ENCODE measurements around the gene RPS6KB1. TPM values are rescaled to one million over a fixed set of nuclear protein-coding genes. Genes with fewer than 3 reads are reported as not detected.

RPS6KB1 gene
- total and polyA plus RNA-seq, 5 donors from 2014 or later = 19.9 to 123 (median 27.0) TPM

DNA sequence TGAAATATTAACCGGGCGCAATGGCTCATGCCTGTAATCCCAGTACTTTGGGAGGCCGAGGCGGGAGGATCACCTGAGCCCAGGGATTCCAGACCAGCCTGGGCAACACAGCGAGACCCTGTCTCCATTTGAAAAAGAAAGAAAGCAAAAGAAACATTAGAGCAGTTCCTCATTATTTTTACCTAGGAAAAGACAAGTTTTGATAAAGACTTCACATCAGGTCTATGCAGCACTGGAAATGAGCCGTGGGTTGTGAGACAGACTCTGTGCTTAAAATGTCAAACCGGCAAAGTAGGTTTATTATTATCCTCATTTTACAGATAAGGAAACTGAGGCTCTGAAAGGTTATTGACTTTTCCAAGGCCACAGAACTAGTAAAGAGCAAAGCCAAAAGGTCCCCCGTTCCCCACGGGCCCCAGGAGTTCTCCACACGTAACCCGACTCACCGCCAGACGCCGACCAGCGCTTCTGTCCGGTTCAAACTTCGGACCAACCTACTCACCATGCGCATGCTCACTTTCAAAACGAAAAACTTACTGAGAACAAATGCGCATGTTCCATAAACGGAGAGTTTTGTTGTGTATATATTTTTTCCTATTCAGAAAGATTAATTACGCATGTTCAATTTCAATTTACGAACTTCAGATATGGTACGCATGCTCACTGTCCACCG lies 534 bp upstream of the RPS6KB1 start:
- Mint-ChIP-seq H3K36me3 (peaks cover 13% of the 10 kb centered on the region), H3K27ac (peak overlapping the region; percentile 100), H3K9me3 (peaks cover 0 to 2% (median 0%) of the 10 kb centered on the region in 7 donors), H3K4me1 (peaks cover 13 to 75% (median 43%) of the 10 kb centered on the region in 4 donors), H3K4me3 (peak overlapping the region; percentile 96 to 100 (median 98)), H3K27me3 (no peaks in the 10 kb centered on the region)
- no peaks in the 10 kb centered on the region for H3K9me3 ChIP-seq (ENCODE audit: control insufficient read depth in 2 of 2, low read length in 2 of 2)
- ATAC-seq (ENCODE audit: low read depth in 2 of 2) (no peak), DNase-seq (no peak)
- H3K36me3 ChIP-seq (ENCODE audit: control insufficient read depth, insufficient read depth, low read length) = peaks cover 16% of the 10 kb centered on the region
- peak overlapping the region; percentile 99 for H3K4me3 ChIP-seq (ENCODE audit: low read depth, low read length)
- H3K4me1 ChIP-seq (ENCODE audit: control insufficient read depth, insufficient read depth, low read length, poor library complexity, severe bottlenecking) = peaks cover 35% of the 10 kb centered on the region
- no peaks in the 10 kb centered on the region for H3K27me3 ChIP-seq (ENCODE audit: control insufficient read depth, insufficient read depth, low read length)
- peak overlapping the region; percentile 96 for H3K27ac ChIP-seq (ENCODE audit: insufficient read depth, low read length, poor library complexity, severe bottlenecking)

DNA sequence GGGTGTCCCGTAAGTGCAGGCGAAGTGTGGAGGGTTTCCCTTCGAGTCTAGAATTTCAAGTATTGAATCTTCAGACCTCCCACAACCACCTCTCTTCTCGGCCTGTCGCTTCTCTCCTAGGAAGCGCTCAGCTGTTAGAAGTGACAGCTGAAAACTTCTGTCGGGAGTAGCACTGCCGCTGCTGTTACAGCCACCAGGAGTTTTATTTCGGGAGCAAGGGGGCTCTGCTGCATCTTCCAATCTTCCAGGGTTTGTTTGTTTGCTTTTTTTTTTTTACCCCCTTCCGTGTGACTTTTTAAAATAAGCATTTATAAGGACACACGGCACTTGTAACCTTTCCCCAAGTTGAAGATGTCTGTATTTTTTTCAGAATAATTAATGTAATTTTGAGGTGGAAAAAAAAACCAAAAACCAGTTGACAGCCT lies 767 bp downstream of the RPS6KB1 start:
- H3K4me3 Mint-ChIP-seq = peak overlapping the region; percentile 96 to 100 (median 98)
- no peak for ATAC-seq (ENCODE audit: low read depth in 2 of 2)
- H3K36me3 Mint-ChIP-seq = peaks cover 5% of the 10 kb centered on the region
- H3K4me1 Mint-ChIP-seq = peaks cover 6 to 73% (median 37%) of the 10 kb centered on the region in 4 donors
- Histone ChIP-seq H3K27ac (ENCODE audit: insufficient read depth, low read length, poor library complexity, severe bottlenecking) (peak overlapping the region; percentile 96), H3K4me3 (ENCODE audit: low read depth, low read length) (peak overlapping the region; percentile 89), H3K36me3 (ENCODE audit: control insufficient read depth, insufficient read depth, low read length) (peaks cover 10% of the 10 kb centered on the region), H3K4me1 (ENCODE audit: control insufficient read depth, insufficient read depth, low read length, poor library complexity, severe bottlenecking) (peaks cover 35% of the 10 kb centered on the region), H3K9me3 (ENCODE audit: control insufficient read depth in 2 of 2, low read length in 2 of 2) (no peaks in the 10 kb centered on the region), H3K27me3 (ENCODE audit: control insufficient read depth, insufficient read depth, low read length) (no peaks in the 10 kb centered on the region)
- no peaks in the 10 kb centered on the region for H3K27me3 Mint-ChIP-seq
- DNase-seq = no peak
- peak overlapping the region; percentile 97 to 100 (median 100) for H3K27ac Mint-ChIP-seq
- peaks cover 0 to 2% (median 0%) of the 10 kb centered on the region in 7 donors for H3K9me3 Mint-ChIP-seq

DNA sequence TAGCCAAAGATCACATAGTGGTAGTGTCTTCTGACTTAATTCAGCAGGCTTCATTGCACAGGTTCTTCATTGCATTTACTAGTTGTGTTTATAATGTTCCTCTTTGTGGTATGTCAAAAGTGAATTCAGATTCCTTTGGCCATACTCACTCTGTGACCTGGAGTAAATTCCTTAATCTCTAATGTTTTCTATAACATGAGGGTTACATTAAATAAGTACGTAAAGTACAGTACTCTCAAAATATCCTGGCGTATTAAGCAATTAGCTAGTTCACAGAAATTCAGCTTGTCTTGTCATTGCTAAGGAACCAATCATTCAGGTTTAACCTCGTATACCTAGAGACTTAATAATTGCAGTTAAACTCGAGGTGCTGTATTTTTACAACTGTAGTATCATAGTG lies 4.2 kb downstream of the RPS6KB1 start:
- peak overlapping the region in 1 of 3 donors; percentile 30 for H3K27ac Mint-ChIP-seq
- DNase-seq = no peak
- ATAC-seq (ENCODE audit: low read depth in 2 of 2) = no peak
- peaks cover 0 to under 1% (median 0%) of the 10 kb centered on the region in 7 donors for H3K9me3 Mint-ChIP-seq
- peak overlapping the region in 1 of 4 donors; percentile 57 for H3K4me3 Mint-ChIP-seq
- H3K4me3 ChIP-seq (ENCODE audit: low read depth, low read length) = no peak overlapping the region
- H3K4me1 ChIP-seq (ENCODE audit: control insufficient read depth, insufficient read depth, low read length, poor library complexity, severe bottlenecking) = peaks cover 16% of the 10 kb centered on the region
- no peaks in the 10 kb centered on the region for H3K27me3 Mint-ChIP-seq
- no peaks in the 10 kb centered on the region for H3K27me3 ChIP-seq (ENCODE audit: control insufficient read depth, insufficient read depth, low read length)
- H3K9me3 ChIP-seq (ENCODE audit: control insufficient read depth in 2 of 2, low read length in 2 of 2) = no peaks in the 10 kb centered on the region
- peaks cover 0 to 73% (median 34%) of the 10 kb centered on the region in 4 donors for H3K4me1 Mint-ChIP-seq
- no peaks in the 10 kb centered on the region for H3K36me3 Mint-ChIP-seq
- H3K36me3 ChIP-seq (ENCODE audit: control insufficient read depth, insufficient read depth, low read length) = peaks cover 2% of the 10 kb centered on the region
- no peak overlapping the region for H3K27ac ChIP-seq (ENCODE audit: insufficient read depth, low read length, poor library complexity, severe bottlenecking)

DNA sequence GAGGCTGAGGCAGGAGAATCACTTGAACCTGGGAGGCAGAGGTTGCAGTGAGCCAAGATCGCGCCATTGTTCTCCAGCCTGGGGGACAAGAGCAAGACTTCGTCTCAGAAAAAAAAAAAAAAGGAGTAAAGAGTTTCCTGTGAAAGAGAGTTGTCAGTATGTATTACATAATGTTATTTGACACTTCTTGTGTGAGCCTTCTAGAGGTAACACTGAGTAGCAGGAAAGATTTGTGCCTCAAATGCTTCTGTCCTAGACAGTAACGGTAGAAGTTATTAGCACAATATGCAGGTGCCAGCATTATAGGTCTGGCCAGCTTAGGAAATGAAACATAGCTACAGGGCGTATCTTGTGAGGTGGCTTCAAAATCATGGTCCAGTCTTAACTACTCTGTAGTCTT lies 6.2 kb downstream of the RPS6KB1 start:
- no peak for DNase-seq
- peak; percentile 87 to 90 for ATAC-seq (ENCODE audit: low read depth in 2 of 2)
- no peaks in the 10 kb centered on the region for H3K27me3 Mint-ChIP-seq
- peaks cover 0 to 61% (median 30%) of the 10 kb centered on the region in 4 donors for H3K4me1 Mint-ChIP-seq
- Histone ChIP-seq H3K4me1 (ENCODE audit: control insufficient read depth, insufficient read depth, low read length, poor library complexity, severe bottlenecking) (peaks cover 9% of the 10 kb centered on the region), H3K27me3 (ENCODE audit: control insufficient read depth, insufficient read depth, low read length) (no peaks in the 10 kb centered on the region), H3K9me3 (ENCODE audit: control insufficient read depth in 2 of 2, low read length in 2 of 2) (no peaks in the 10 kb centered on the region), H3K4me3 (ENCODE audit: low read depth, low read length) (peak overlapping the region; percentile 21), H3K27ac (ENCODE audit: insufficient read depth, low read length, poor library complexity, severe bottlenecking) (no peak overlapping the region), H3K36me3 (ENCODE audit: control insufficient read depth, insufficient read depth, low read length) (peaks cover 9% of the 10 kb centered on the region)
- H3K36me3 Mint-ChIP-seq = peaks cover 4% of the 10 kb centered on the region
- H3K4me3 Mint-ChIP-seq = peak overlapping the region in 1 of 4 donors; percentile 6
- H3K9me3 Mint-ChIP-seq = no peaks in the 10 kb centered on the region
- peak overlapping the region in 2 of 3 donors; percentile 25 to 45 for H3K27ac Mint-ChIP-seq

DNA sequence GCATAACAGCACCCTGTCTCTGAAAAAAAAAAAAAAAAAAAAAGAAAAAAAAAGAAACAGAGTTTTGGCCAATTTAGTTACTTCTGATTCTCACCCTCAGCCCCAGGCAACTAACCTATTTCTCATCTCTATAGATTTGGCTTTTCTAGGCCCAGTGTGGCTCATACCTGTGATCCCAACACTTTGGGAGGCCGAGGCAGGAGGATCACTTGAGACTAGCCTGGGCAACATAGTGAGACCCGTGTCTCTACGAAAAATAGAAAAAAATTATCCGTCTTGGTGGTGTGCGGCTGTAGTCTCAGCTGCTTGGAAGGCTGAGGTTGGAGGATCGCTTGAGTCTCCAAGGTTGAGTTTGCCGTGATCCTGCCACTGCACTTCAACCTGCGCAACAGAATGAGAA lies 8.7 kb downstream of the RPS6KB1 start:
- Histone ChIP-seq H3K27me3 (ENCODE audit: control insufficient read depth, insufficient read depth, low read length) (no peaks in the 10 kb centered on the region), H3K4me3 (ENCODE audit: low read depth, low read length) (no peak overlapping the region), H3K27ac (ENCODE audit: insufficient read depth, low read length, poor library complexity, severe bottlenecking) (no peak overlapping the region), H3K9me3 (ENCODE audit: control insufficient read depth in 2 of 2, low read length in 2 of 2) (no peaks in the 10 kb centered on the region), H3K4me1 (ENCODE audit: control insufficient read depth, insufficient read depth, low read length, poor library complexity, severe bottlenecking) (no peaks in the 10 kb centered on the region), H3K36me3 (ENCODE audit: control insufficient read depth, insufficient read depth, low read length) (peaks cover 9% of the 10 kb centered on the region)
- H3K36me3 Mint-ChIP-seq = peaks cover 4% of the 10 kb centered on the region
- H3K9me3 Mint-ChIP-seq = no peaks in the 10 kb centered on the region
- H3K27me3 Mint-ChIP-seq = no peaks in the 10 kb centered on the region
- DNase-seq = no peak
- no peak overlapping the region for H3K4me3 Mint-ChIP-seq
- H3K27ac Mint-ChIP-seq = no peak overlapping the region
- ATAC-seq (ENCODE audit: low read depth in 2 of 2) = no peak
- H3K4me1 Mint-ChIP-seq = peaks cover 0 to 64% (median 34%) of the 10 kb centered on the region in 4 donors

DNA sequence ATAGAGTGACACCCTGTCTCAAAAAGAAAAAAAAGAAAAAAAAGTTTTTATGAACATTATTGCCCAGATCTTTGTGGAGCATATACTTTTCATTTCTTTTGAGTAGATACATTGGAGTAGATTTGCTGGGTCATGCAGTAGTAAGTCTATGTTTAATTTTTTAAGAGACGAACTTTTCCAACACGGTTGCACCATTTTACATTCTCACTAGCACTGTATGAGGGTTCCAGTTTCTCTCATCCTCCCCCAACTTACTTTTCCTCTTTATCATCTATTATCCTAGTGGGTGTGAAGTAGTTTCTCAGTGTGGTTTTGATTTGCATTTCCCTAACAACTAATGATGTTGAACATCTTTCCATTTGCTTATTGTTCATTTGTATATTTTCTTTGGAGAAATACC lies 10.5 kb downstream of the RPS6KB1 start:
- Mint-ChIP-seq H3K36me3 (peaks cover 7% of the 10 kb centered on the region), H3K9me3 (no peaks in the 10 kb centered on the region), H3K27ac (no peak overlapping the region), H3K27me3 (no peaks in the 10 kb centered on the region), H3K4me1 (peaks cover 0 to 51% (median 30%) of the 10 kb centered on the region in 4 donors), H3K4me3 (no peak overlapping the region)
- no peak overlapping the region for H3K4me3 ChIP-seq (ENCODE audit: low read depth, low read length)
- no peaks in the 10 kb centered on the region for H3K4me1 ChIP-seq (ENCODE audit: control insufficient read depth, insufficient read depth, low read length, poor library complexity, severe bottlenecking)
- H3K27ac ChIP-seq (ENCODE audit: insufficient read depth, low read length, poor library complexity, severe bottlenecking) = no peak overlapping the region
- H3K36me3 ChIP-seq (ENCODE audit: control insufficient read depth, insufficient read depth, low read length) = peaks cover 13% of the 10 kb centered on the region
- H3K27me3 ChIP-seq (ENCODE audit: control insufficient read depth, insufficient read depth, low read length) = no peaks in the 10 kb centered on the region
- no peaks in the 10 kb centered on the region for H3K9me3 ChIP-seq (ENCODE audit: control insufficient read depth in 2 of 2, low read length in 2 of 2)
- ATAC-seq (ENCODE audit: low read depth in 2 of 2) (no peak), DNase-seq (no peak)

DNA sequence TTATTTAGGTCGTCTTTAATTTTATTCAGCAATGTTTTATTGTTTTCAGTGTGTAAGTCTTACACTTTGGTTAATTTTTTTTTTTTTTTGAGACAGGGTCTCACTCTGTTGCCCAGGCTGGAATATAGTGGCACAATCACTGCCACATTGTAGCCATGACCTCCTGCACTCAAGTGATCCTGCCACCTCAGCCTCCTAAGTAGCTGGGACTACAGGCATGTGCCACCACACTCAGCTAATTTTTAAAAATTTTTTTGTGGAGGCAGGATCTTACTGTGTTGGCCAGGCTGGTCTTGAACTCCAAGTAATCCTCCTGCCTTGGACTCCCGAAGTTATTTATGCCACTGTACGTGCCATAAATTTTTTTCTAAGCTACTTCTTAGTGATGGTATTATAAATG lies 14.5 kb downstream of the RPS6KB1 start:
- Mint-ChIP-seq H3K36me3 (peaks cover 16% of the 10 kb centered on the region), H3K27ac (no peak overlapping the region), H3K27me3 (no peaks in the 10 kb centered on the region), H3K4me1 (peaks cover 8 to 31% (median 21%) of the 10 kb centered on the region in 4 donors), H3K4me3 (no peak overlapping the region), H3K9me3 (no peaks in the 10 kb centered on the region)
- no peaks in the 10 kb centered on the region for H3K27me3 ChIP-seq (ENCODE audit: control insufficient read depth, insufficient read depth, low read length)
- H3K36me3 ChIP-seq (ENCODE audit: control insufficient read depth, insufficient read depth, low read length) = peaks cover 28% of the 10 kb centered on the region
- no peaks in the 10 kb centered on the region for H3K4me1 ChIP-seq (ENCODE audit: control insufficient read depth, insufficient read depth, low read length, poor library complexity, severe bottlenecking)
- no peaks in the 10 kb centered on the region for H3K9me3 ChIP-seq (ENCODE audit: control insufficient read depth in 2 of 2, low read length in 2 of 2)
- H3K4me3 ChIP-seq (ENCODE audit: low read depth, low read length) = no peak overlapping the region
- no peak overlapping the region for H3K27ac ChIP-seq (ENCODE audit: insufficient read depth, low read length, poor library complexity, severe bottlenecking)
- ATAC-seq (ENCODE audit: low read depth in 2 of 2) (no peak), DNase-seq (no peak)
